Measurements from ENCODE around the gene CAMKMT. TPM values are rescaled to one million over a fixed set of nuclear protein-coding genes. Genes with fewer than 3 reads are reported as not detected.

CAMKMT gene
- total RNA-seq, 1 donor from 2014 or later, result 11.9 TPM

DNA sequence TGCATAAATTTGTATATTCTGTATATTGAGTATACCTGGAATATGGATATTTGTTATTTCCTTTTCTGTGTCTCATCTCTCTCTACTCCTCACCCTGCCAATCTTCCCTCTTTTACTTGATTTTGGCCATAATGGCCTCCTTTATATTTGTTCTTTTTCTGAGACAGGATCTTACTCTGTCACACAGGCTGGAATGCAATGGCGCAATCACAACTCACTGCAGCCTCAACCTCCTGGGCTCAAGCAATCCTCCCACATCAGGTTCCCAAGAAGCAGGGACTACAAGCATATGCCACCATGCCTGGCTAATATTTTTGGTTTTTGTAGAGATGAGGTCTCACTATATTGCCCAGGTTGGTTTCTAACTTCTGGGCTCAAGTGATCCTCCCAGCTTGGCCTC is 30.9 kb upstream of the CAMKMT start:
- no peak overlapping the region for H3K27ac Mint-ChIP-seq (ENCODE audit: unreplicated experiment)
- no peaks in the 10 kb centered on the region for H3K27me3 Mint-ChIP-seq (ENCODE audit: low read depth)
- no peak for DNase-seq (ENCODE audit: low read depth, low spot score)
- peaks cover 15% of the 10 kb centered on the region for H3K36me3 Mint-ChIP-seq (ENCODE audit: low read depth)
- no peaks in the 10 kb centered on the region for H3K9me3 Mint-ChIP-seq
- TF ChIP-seq, protein P1, sequence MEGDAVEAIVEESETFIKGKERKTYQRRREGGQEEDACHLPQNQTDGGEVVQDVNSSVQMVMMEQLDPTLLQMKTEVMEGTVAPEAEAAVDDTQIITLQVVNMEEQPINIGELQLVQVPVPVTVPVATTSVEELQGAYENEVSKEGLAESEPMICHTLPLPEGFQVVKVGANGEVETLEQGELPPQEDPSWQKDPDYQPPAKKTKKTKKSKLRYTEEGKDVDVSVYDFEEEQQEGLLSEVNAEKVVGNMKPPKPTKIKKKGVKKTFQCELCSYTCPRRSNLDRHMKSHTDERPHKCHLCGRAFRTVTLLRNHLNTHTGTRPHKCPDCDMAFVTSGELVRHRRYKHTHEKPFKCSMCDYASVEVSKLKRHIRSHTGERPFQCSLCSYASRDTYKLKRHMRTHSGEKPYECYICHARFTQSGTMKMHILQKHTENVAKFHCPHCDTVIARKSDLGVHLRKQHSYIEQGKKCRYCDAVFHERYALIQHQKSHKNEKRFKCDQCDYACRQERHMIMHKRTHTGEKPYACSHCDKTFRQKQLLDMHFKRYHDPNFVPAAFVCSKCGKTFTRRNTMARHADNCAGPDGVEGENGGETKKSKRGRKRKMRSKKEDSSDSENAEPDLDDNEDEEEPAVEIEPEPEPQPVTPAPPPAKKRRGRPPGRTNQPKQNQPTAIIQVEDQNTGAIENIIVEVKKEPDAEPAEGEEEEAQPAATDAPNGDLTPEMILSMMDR (conservative IDR thresholded peaks at IDR 0.05), result no peak
- H3K4me1 Mint-ChIP-seq, result no peaks in the 10 kb centered on the region
- no peak overlapping the region for H3K4me3 Mint-ChIP-seq

DNA sequence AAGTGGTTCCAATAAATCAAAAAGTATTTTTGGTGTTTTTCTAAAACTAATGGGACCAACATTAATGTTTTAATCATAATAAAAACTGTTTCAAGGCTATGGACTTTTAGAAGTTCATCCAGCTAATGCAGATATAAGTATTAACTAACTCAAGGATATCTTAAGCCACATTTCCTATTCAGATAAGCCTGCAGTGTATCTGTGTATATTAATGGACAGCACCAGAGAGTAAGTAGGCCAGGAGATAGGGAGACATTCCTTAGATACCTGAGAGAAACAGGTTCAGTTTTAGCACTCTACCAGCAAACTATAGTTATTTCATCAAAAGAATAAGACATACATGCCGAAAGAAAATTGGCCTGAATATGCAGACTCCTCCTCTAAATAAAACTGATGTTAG is 27.8 kb upstream of the CAMKMT start:
- DNase-seq (ENCODE audit: low read depth, low spot score), result no peak
- Mint-ChIP-seq H3K27ac (ENCODE audit: unreplicated experiment) (no peak overlapping the region), H3K9me3 (no peaks in the 10 kb centered on the region), H3K4me1 (no peaks in the 10 kb centered on the region), H3K36me3 (ENCODE audit: low read depth) (peaks cover 28% of the 10 kb centered on the region), H3K4me3 (no peak overlapping the region), H3K27me3 (ENCODE audit: low read depth) (no peaks in the 10 kb centered on the region)
- TF ChIP-seq, protein P1 (conservative IDR thresholded peaks at IDR 0.05), result no peak

DNA sequence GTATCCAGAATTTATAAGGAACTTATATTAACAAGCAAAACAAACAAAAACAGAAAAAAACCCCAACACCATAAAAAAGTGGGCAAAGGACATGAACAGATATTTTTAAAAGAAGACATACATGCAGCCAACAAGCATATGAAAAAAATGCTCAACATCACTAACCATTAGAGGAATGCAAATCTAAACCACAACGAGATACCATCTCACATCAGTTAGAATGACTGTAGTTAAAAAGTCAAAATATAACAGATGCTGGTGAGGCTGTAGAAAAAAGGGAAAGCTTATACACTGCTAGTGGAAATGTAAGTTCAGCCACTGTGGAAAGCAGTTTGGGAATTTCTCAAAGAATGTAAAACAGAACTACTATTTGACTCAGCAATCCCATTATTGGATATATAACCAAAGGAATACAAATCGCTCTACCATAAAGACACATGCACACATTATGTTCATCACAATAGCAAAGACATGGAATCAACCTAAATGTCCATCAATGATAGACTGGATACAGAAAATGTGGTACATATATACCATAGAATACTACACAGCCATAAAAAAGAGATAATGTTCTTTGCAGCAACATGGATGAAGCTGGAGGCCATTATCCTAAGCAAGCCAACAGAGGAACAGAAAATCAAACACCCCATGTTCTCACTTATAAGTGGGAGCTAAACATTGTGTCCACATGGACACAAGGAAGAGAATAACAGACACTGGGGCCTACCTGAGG is 25.8 kb upstream of the CAMKMT start:
- DNase-seq (ENCODE audit: low read depth, low spot score), result no peak
- Mint-ChIP-seq H3K9me3 (no peaks in the 10 kb centered on the region), H3K27me3 (ENCODE audit: low read depth) (no peaks in the 10 kb centered on the region), H3K36me3 (ENCODE audit: low read depth) (peaks cover 27% of the 10 kb centered on the region), H3K4me3 (no peak overlapping the region), H3K27ac (ENCODE audit: unreplicated experiment) (no peak overlapping the region), H3K4me1 (no peaks in the 10 kb centered on the region)
- TF ChIP-seq, protein P1 (conservative IDR thresholded peaks at IDR 0.05), result no peak

DNA sequence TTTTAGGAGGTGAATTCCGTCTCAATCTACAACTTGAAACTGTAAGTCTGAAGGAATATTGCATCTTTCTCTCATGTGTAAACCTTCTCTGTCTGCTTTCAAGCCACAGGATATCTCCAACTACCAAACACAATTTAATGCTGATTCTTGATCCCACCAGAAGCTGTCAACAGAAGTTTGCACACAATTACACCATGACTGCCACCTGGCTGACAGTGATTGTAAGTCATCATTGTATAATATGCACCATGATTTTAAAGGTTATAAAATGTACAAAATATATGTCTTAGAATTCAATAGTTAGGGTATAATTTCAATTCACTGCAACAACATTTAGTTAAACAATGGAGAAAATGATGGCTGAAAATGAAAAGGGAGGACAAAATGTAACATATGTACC is 18.9 kb upstream of the CAMKMT start:
- H3K36me3 Mint-ChIP-seq (ENCODE audit: low read depth), result peaks cover 5% of the 10 kb centered on the region
- no peaks in the 10 kb centered on the region for H3K9me3 Mint-ChIP-seq
- H3K4me3 Mint-ChIP-seq, result no peak overlapping the region
- H3K27me3 Mint-ChIP-seq (ENCODE audit: low read depth), result no peaks in the 10 kb centered on the region
- DNase-seq (ENCODE audit: low read depth, low spot score), result no peak
- H3K27ac Mint-ChIP-seq (ENCODE audit: unreplicated experiment), result no peak overlapping the region
- no peaks in the 10 kb centered on the region for H3K4me1 Mint-ChIP-seq
- TF ChIP-seq, protein P1 (conservative IDR thresholded peaks at IDR 0.05), result peak; percentile 56

DNA sequence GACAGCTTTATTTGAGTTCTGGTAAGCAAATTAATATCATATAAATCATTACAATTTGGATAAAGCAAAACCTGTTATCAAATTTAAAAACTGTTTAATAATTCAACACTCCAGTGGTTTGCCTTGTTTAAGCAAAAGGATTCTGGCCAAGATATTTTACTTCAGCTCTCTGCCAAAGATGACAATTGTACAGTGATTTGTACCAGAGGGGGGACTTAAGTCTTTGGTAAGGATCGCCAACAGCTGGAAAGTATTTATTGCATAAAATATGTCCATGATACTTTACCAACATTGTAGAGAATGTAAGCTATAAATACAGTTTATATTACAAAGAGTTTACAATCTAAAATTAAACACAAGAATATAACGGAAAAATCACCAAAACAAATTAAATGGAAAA is 14.2 kb upstream of the CAMKMT start:
- no peaks in the 10 kb centered on the region for H3K9me3 Mint-ChIP-seq
- TF ChIP-seq, protein P1 (conservative IDR thresholded peaks at IDR 0.05), result no peak
- H3K27me3 Mint-ChIP-seq (ENCODE audit: low read depth), result no peaks in the 10 kb centered on the region

More for the DNA sequence above, 14.2 kb upstream of the CAMKMT start:
- Mint-ChIP-seq H3K27ac (ENCODE audit: unreplicated experiment) (no peak overlapping the region), H3K36me3 (ENCODE audit: low read depth) (no peaks in the 10 kb centered on the region), H3K4me3 (no peak overlapping the region), H3K4me1 (peaks cover 16% of the 10 kb centered on the region)
- DNase-seq (ENCODE audit: low read depth, low spot score), result no peak

All from neural crest cell (in vitro differentiated cells).